ENCODE measurements around the gene ARHGEF10L.
A peak's percentile ranks its signal among the peaks of the same experiment; 100 is the strongest.

ARHGEF10L gene

GRCh38 chr1:17624611-17625233 is 85.2 kb downstream of the ARHGEF10L start:
- POLR2A ChIA-PET, result no interaction called here

More at GRCh38 chr1:17624611-17625233, 85.2 kb downstream of the ARHGEF10L start:
- H3K4me3 ChIP-seq (ENCODE audit: low read depth, low read length), result no peak overlapping the region
- H3K4me1 ChIP-seq (ENCODE audit: control insufficient read depth, insufficient read depth, low read length), result no peaks in the 10 kb centered on the region
- no peak for TF ChIP-seq ZNF175 (tag by site-specific recombination; IDR thresholded peaks at IDR 0.05)
- TF ChIP-seq ZNF621 (tag by site-specific recombination; IDR thresholded peaks at IDR 0.05), result no peak
- TF ChIP-seq, protein P1, sequence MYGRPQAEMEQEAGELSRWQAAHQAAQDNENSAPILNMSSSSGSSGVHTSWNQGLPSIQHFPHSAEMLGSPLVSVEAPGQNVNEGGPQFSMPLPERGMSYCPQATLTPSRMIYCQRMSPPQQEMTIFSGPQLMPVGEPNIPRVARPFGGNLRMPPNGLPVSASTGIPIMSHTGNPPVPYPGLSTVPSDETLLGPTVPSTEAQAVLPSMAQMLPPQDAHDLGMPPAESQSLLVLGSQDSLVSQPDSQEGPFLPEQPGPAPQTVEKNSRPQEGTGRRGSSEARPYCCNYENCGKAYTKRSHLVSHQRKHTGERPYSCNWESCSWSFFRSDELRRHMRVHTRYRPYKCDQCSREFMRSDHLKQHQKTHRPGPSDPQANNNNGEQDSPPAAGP (tag by site-specific recombination; IDR thresholded peaks at IDR 0.05), result peak; percentile 68; the same call in 1 of the 2 replicates
- TF ChIP-seq TSHZ1 (tag by site-specific recombination; IDR thresholded peaks at IDR 0.05; ENCODE audit: borderline replicate concordance), result no peak
- no peak for TF ChIP-seq ZNF626 (tag by site-specific recombination; IDR thresholded peaks at IDR 0.05)
- TF ChIP-seq REST (tag by site-specific recombination; IDR thresholded peaks at IDR 0.05), result peak; percentile 40; the same call in 1 of the 2 replicates
- no peak for TF ChIP-seq ZNF202 (tag by site-specific recombination; IDR thresholded peaks at IDR 0.05; ENCODE audit: borderline replicate concordance)
- peak; percentile 54; the same call in 1 of the 2 replicates for TF ChIP-seq ZNF600 (tag by site-specific recombination; IDR thresholded peaks at IDR 0.05)
- TF ChIP-seq, protein P2, sequence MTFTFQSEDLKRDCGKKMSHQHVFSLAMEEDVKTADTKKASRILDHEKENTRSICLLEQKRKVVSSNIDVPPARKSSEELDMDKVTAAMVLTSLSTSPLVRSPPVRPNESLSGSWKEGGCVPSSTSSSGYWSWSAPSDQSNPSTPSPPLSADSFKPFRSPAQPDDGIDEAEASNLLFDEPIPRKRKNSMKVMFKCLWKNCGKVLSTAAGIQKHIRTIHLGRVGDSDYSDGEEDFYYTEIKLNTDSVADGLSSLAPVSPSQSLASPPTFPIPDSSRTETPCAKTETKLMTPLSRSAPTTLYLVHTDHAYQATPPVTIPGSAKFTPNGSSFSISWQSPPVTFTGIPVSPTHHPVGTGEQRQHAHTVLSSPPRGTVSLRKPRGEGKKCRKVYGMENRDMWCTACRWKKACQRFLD (tag by site-specific recombination; IDR thresholded peaks at IDR 0.05), result no peak
- no peak for TF ChIP-seq ZBTB6 (tag by site-specific recombination; IDR thresholded peaks at IDR 0.05)
- TF ChIP-seq ZSCAN23 (tag by site-specific recombination; IDR thresholded peaks at IDR 0.05), result no peak
- TF ChIP-seq PRDM10 (tag by site-specific recombination; IDR thresholded peaks at IDR 0.05), result peak; percentile 23; the same call in 1 of the 2 replicates
- TF ChIP-seq SP7 (tag by site-specific recombination; IDR thresholded peaks at IDR 0.05), result no peak
- TF ChIP-seq, protein P3, sequence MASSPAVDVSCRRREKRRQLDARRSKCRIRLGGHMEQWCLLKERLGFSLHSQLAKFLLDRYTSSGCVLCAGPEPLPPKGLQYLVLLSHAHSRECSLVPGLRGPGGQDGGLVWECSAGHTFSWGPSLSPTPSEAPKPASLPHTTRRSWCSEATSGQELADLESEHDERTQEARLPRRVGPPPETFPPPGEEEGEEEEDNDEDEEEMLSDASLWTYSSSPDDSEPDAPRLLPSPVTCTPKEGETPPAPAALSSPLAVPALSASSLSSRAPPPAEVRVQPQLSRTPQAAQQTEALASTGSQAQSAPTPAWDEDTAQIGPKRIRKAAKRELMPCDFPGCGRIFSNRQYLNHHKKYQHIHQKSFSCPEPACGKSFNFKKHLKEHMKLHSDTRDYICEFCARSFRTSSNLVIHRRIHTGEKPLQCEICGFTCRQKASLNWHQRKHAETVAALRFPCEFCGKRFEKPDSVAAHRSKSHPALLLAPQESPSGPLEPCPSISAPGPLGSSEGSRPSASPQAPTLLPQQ (tag by site-specific recombination; IDR thresholded peaks at IDR 0.05), result 0 out of 2 replicates have a peak, but pooled peaks have one; percentile 12
- CTCF ChIA-PET, result interaction anchor here (0.6 to 1.4 kb wide), 5 partner anchors 36 to 1787 kb away, joined by 3 to 4 read pairs (median 4); no protein-coding TSS in a partner anchor
- no peak overlapping the region for H3K27ac ChIP-seq (ENCODE audit: extremely low read depth, low read depth, low read length)
- H3K36me3 ChIP-seq (ENCODE audit: control insufficient read depth in 2 of 2, insufficient read depth in 1 of 2, low read length in 2 of 2), result peaks cover 0 to 32% of the 10 kb centered on the region in 2 experiments; a peak in 1 of 3 replicates
- no peaks in the 10 kb centered on the region for H3K9me3 ChIP-seq (ENCODE audit: control insufficient read depth, insufficient read depth, low read depth, low read length)
